HEK293 (cell line): ENCODE data around the gene ATPAF2.

Source experiments
- CTCF ChIA-PET: fragments of 350-600 bp; formaldehyde crosslinking; extraction: SDS; loops from one replicate; lab custom pipeline; 2021; ENCODE audit warnings: antibody characterized with exemption; lab: Yijun Ruan, JAX
- POLR2A ChIA-PET: fragments of 300-600 bp; formaldehyde crosslinking; extraction: SDS; loops from one replicate; lab custom pipeline; 2020; ENCODE audit warnings: antibody characterized with exemption, inconsistent platforms; lab: Yijun Ruan, JAX
- H3K27ac ChIP-seq: fragments of 200-500 bp; sonication (Bioruptor generic); 2 replicates; pipeline ENCODE4 v1.5.1; 2014; ENCODE audit warnings: low read depth, low read length, control low read depth, inconsistent platforms; ENCODE audit errors: extremely low read depth
- H3K36me3 ChIP-seq, 2 experiments: fragments of 200-500 bp in 1 of 2; sonication (Bioruptor generic) in 1 of 2; 1 replicate in 1 of 2; 2 replicates in 1 of 2; pipeline ENCODE4 v1.5.1; 2014 to 2017; ENCODE audit warnings: inconsistent platforms in 2 of 2, low read length in 2 of 2; ENCODE audit not compliant: control insufficient read depth in 2 of 2, insufficient read depth in 1 of 2
- H3K4me1 ChIP-seq: fragments of 200-500 bp; sonication (Bioruptor generic); 2 replicates; pipeline ENCODE4 v1.5.1; 2014; ENCODE audit warnings: mild to moderate bottlenecking, low read length, inconsistent platforms; ENCODE audit not compliant: control insufficient read depth, insufficient read depth
- H3K4me3 ChIP-seq: 2 replicates; pipeline ENCODE4 v1.5.1; 2011; ENCODE audit warnings: low read depth, mild to moderate bottlenecking, control low read depth, low read length, moderate library complexity
- H3K9me3 ChIP-seq: fragments of 200-500 bp; sonication (Bioruptor generic); 2 replicates; pipeline ENCODE4 v1.5.1; 2014; ENCODE audit warnings: low read depth, low read length, inconsistent platforms; ENCODE audit not compliant: control insufficient read depth, insufficient read depth
- BCL11B ChIP-seq: fragments of 450-650 bp; formaldehyde crosslinking; IDR thresholded peaks from 2 replicates; pipeline ENCODE4 v1.5.1; 2016; ENCODE audit warnings: low read depth, missing biosample characterization, missing genetic modification characterization
- GLI4 ChIP-seq: fragments of 450-650 bp; formaldehyde crosslinking; IDR thresholded peaks from 2 replicates; pipeline ENCODE4 v1.5.1; 2016; ENCODE audit warnings: missing biosample characterization, missing genetic modification characterization
- IKZF3 ChIP-seq: fragments of 450-650 bp; IDR thresholded peaks from 2 replicates; pipeline ENCODE4 v1.5.0; 2018; ENCODE audit warnings: missing biosample characterization, mild to moderate bottlenecking, missing genetic modification characterization, moderate library complexity
- PRDM10 ChIP-seq: fragments of 450-650 bp; formaldehyde crosslinking; IDR thresholded peaks from 2 replicates; pipeline ENCODE4 v1.5.1; 2016; ENCODE audit warnings: missing biosample characterization, missing genetic modification characterization
- SCRT1 ChIP-seq: fragments of 450-650 bp; formaldehyde crosslinking; IDR thresholded peaks from 2 replicates; pipeline ENCODE4 v1.5.1; 2016; ENCODE audit warnings: missing biosample characterization, missing genetic modification characterization, borderline replicate concordance
- TSHZ1 ChIP-seq: fragments of 450-650 bp; formaldehyde crosslinking; IDR thresholded peaks from 2 replicates; pipeline ENCODE4 v1.5.1; 2016; ENCODE audit warnings: missing biosample characterization, missing genetic modification characterization, borderline replicate concordance
- YY2 ChIP-seq: fragments of 450-650 bp; formaldehyde crosslinking; IDR thresholded peaks from 2 replicates; pipeline ENCODE4 v1.5.1; 2016; ENCODE audit warnings: missing biosample characterization, missing genetic modification characterization
- ZBTB6 ChIP-seq: fragments of 450-650 bp; formaldehyde crosslinking; IDR thresholded peaks from 2 replicates; pipeline ENCODE4 v1.5.1; 2017; ENCODE audit warnings: missing biosample characterization, missing genetic modification characterization
- ZFP41 ChIP-seq: fragments of 450-650 bp; formaldehyde crosslinking; IDR thresholded peaks from 2 replicates; pipeline ENCODE4 v1.5.1; 2016; ENCODE audit warnings: missing biosample characterization, missing genetic modification characterization, borderline replicate concordance
- ZNF146 ChIP-seq: fragments of 450-650 bp; formaldehyde crosslinking; IDR thresholded peaks from 2 replicates; pipeline ENCODE4 v1.5.1; 2016; ENCODE audit warnings: missing biosample characterization, missing genetic modification characterization
- ZNF19 ChIP-seq: fragments of 450-650 bp; formaldehyde crosslinking; IDR thresholded peaks from 2 replicates; pipeline ENCODE4; 2016; ENCODE audit warnings: missing biosample characterization, missing genetic modification characterization, low read depth
- ZNF24 ChIP-seq: fragments of 450-650 bp; formaldehyde crosslinking; IDR thresholded peaks from 2 replicates; pipeline ENCODE4 v1.5.1; 2016; ENCODE audit warnings: missing biosample characterization, missing genetic modification characterization
- ZNF280D ChIP-seq: fragments of 450-650 bp; formaldehyde crosslinking; IDR thresholded peaks from 2 replicates; pipeline ENCODE4 v1.5.1; 2016; ENCODE audit warnings: missing biosample characterization, missing genetic modification characterization
- ZNF416 ChIP-seq: fragments of 450-650 bp; formaldehyde crosslinking; IDR thresholded peaks from 2 replicates; pipeline ENCODE4 v1.5.1; 2016; ENCODE audit warnings: missing biosample characterization, missing genetic modification characterization
- ZNF501 ChIP-seq: fragments of 450-650 bp; formaldehyde crosslinking; IDR thresholded peaks from 2 replicates; pipeline ENCODE4 v1.5.1; 2016; ENCODE audit warnings: missing biosample characterization, missing genetic modification characterization
- ZNF600 ChIP-seq: fragments of 450-650 bp; formaldehyde crosslinking; IDR thresholded peaks from 2 replicates; pipeline ENCODE4 v1.5.1; 2016; ENCODE audit warnings: missing biosample characterization, missing genetic modification characterization
- ZNF777 ChIP-seq: fragments of 450-650 bp; formaldehyde crosslinking; IDR thresholded peaks from 2 replicates; pipeline ENCODE4 v1.5.1; 2017; ENCODE audit warnings: missing biosample characterization, missing genetic modification characterization, borderline replicate concordance
- ZSCAN30 ChIP-seq: fragments of 450-650 bp; IDR thresholded peaks from 2 replicates; pipeline ENCODE4 v1.5.1; 2018; ENCODE audit warnings: missing biosample characterization, mild to moderate bottlenecking, missing genetic modification characterization, moderate library complexity
- ZXDB ChIP-seq: fragments of 450-650 bp; formaldehyde crosslinking; IDR thresholded peaks from 2 replicates; pipeline ENCODE4 v1.5.1; 2016; ENCODE audit warnings: missing biosample characterization, missing genetic modification characterization

Gene ATPAF2

GRCh38 chr17:18014006-18014405, 25.0 kb downstream of the ATPAF2 start:
- ChIA-PET POLR2A (interaction anchor here (0.6 kb wide), 1 partner anchor 89 kb away, joined by 5 read pairs; no protein-coding TSS in a partner anchor), CTCF (interaction anchor here (1.0 to 2.5 kb wide), 3 partner anchors 10 to 123 kb away, joined by 3 to 11 read pairs (median 3); no protein-coding TSS in a partner anchor)
- Histone ChIP-seq H3K27ac (no peak overlapping the region), H3K4me1 (no peaks in the 10 kb centered on the region), H3K9me3 (no peaks in the 10 kb centered on the region), H3K4me3 (no peak overlapping the region), H3K36me3 (peaks cover 4 to 26% of the 10 kb centered on the region in 2 experiments; a peak in 2 of 3 replicates)
- TF ChIP-seq ZNF501 (tag by site-specific recombination) (no peak), PRDM10 (0 out of 2 replicates have a peak, but pooled peaks have one; percentile 2)

- Histone ChIP-seq H3K27ac (no peak overlapping the region), H3K36me3 (peaks cover 4 to 38% of the 10 kb centered on the region in 2 experiments; a peak in 2 of 3 replicates), H3K9me3 (no peaks in the 10 kb centered on the region), H3K4me1 (no peaks in the 10 kb centered on the region), H3K4me3 (no peak overlapping the region)
- ChIA-PET POLR2A (interaction anchor here (1.5 kb wide), 1 partner anchor 39 kb away, joined by 3 read pairs; the partner anchor contains the start of genes DRC3 and TOM1L2), CTCF (interaction anchor here (0.7 kb wide), 1 partner anchor 120 kb away, joined by 3 read pairs; no protein-coding TSS in a partner anchor)
- no peak for TF ChIP-seq ZXDB (tag by site-specific recombination)
- TF ChIP-seq GLI4: no peak
- TF ChIP-seq ZBTB6 (tag by site-specific recombination): no peak
- no peak for TF ChIP-seq YY2 (tag by site-specific recombination)
- TF ChIP-seq ZFP41 (tag by site-specific recombination): no peak
- no peak for TF ChIP-seq ZNF280D (tag by site-specific recombination)
- no peak for TF ChIP-seq TSHZ1 (tag by site-specific recombination)
- TF ChIP-seq ZSCAN30 (tag by site-specific recombination): no peak
- no peak for TF ChIP-seq IKZF3 (tag by site-specific recombination)
- no peak for TF ChIP-seq ZNF777 (tag by site-specific recombination)
- no peak for TF ChIP-seq ZNF24 (tag by site-specific recombination)
- no peak for TF ChIP-seq ZNF416 (tag by site-specific recombination)
- TF ChIP-seq ZNF19 (tag by site-specific recombination): no peak
- no peak for TF ChIP-seq BCL11B
- no peak for TF ChIP-seq ZNF600 (tag by site-specific recombination)
- TF ChIP-seq ZNF146 (tag by site-specific recombination): no peak
- no peak for TF ChIP-seq SCRT1
Measured at GRCh38 chr17:18011286-18011685, 27.7 kb downstream of the ATPAF2 start.
